Neuron (in vitro differentiated cells): Measurements from ENCODE around the gene BSDC1.

Experiments
- H2AFZ ChIP-seq: one replicate; pipeline ENCODE4 v1.6.1; 2013; ENCODE audit warnings: low read depth, mild to moderate bottlenecking, inconsistent platforms, low read length, moderate library complexity
- H3K27me3 ChIP-seq: one replicate; pipeline ENCODE4 v1.6.1; 2013; ENCODE audit warnings: low read length; ENCODE audit not compliant: insufficient read depth
- H3K36me3 ChIP-seq: one replicate; pipeline ENCODE4 v1.6.1; 2013; ENCODE audit warnings: low read length; ENCODE audit not compliant: insufficient read depth
- H3K4me1 ChIP-seq: one replicate; pipeline ENCODE4 v1.6.1; 2013; ENCODE audit warnings: low read length; ENCODE audit not compliant: insufficient read depth
- H3K4me3 ChIP-seq: 2 replicates; pipeline ENCODE4 v1.5.1; 2013; ENCODE audit warnings: mild to moderate bottlenecking, low read length, moderate library complexity
- H3K9me3 ChIP-seq: one replicate; pipeline ENCODE4 v1.6.1; 2013; ENCODE audit warnings: low read length

The BSDC1 gene

GRCh38 chr1:32335535-32335789 is 58.8 kb downstream of the BSDC1 start:
- peaks cover 46% of the 10 kb centered on the region for H3K4me1 ChIP-seq
- H2AFZ ChIP-seq, result no peak overlapping the region
- H3K36me3 ChIP-seq, result peaks cover 36% of the 10 kb centered on the region
- no peaks in the 10 kb centered on the region for H3K27me3 ChIP-seq
- H3K9me3 ChIP-seq, result no peaks in the 10 kb centered on the region
- H3K4me3 ChIP-seq, result peak overlapping the region; percentile 58

GRCh38 chr1:32334864-32335534 is 59.2 kb downstream of the BSDC1 start:
- peaks cover 46% of the 10 kb centered on the region for H3K4me1 ChIP-seq
- peaks cover 40% of the 10 kb centered on the region for H3K36me3 ChIP-seq
- H2AFZ ChIP-seq, result no peak overlapping the region
- H3K9me3 ChIP-seq, result no peaks in the 10 kb centered on the region
- H3K4me3 ChIP-seq, result peak overlapping the region; percentile 58
- no peaks in the 10 kb centered on the region for H3K27me3 ChIP-seq

GRCh38 chr1:32334274-32334861 is 59.9 kb downstream of the BSDC1 start:
- H2AFZ ChIP-seq, result no peak overlapping the region
- no peaks in the 10 kb centered on the region for H3K9me3 ChIP-seq
- peaks cover 46% of the 10 kb centered on the region for H3K4me1 ChIP-seq
- H3K27me3 ChIP-seq, result no peaks in the 10 kb centered on the region
- H3K36me3 ChIP-seq, result peaks cover 45% of the 10 kb centered on the region
- H3K4me3 ChIP-seq, result peak overlapping the region; percentile 58

GRCh38 chr1:32333251-32333963 is 60.8 kb downstream of the BSDC1 start:
- H3K27me3 ChIP-seq, result no peaks in the 10 kb centered on the region
- H3K4me1 ChIP-seq, result peaks cover 39% of the 10 kb centered on the region
- H3K36me3 ChIP-seq, result peaks cover 54% of the 10 kb centered on the region
- H3K9me3 ChIP-seq, result no peaks in the 10 kb centered on the region
- peak overlapping the region; percentile 58 for H3K4me3 ChIP-seq
- H2AFZ ChIP-seq, result no peak overlapping the region

GRCh38 chr1:32332290-32333079 is 61.8 kb downstream of the BSDC1 start:
- no peaks in the 10 kb centered on the region for H3K27me3 ChIP-seq
- peaks cover 30% of the 10 kb centered on the region for H3K4me1 ChIP-seq
- no peak overlapping the region for H3K4me3 ChIP-seq
- no peak overlapping the region for H2AFZ ChIP-seq
- no peaks in the 10 kb centered on the region for H3K9me3 ChIP-seq
- H3K36me3 ChIP-seq, result peaks cover 61% of the 10 kb centered on the region

- Histone ChIP-seq H2AFZ (no peak overlapping the region), H3K27me3 (no peaks in the 10 kb centered on the region), H3K36me3 (peaks cover 69% of the 10 kb centered on the region), H3K4me3 (no peak overlapping the region), H3K9me3 (no peaks in the 10 kb centered on the region), H3K4me1 (peaks cover 21% of the 10 kb centered on the region)
Measured at GRCh38 chr1:32331549-32331948, 62.7 kb downstream of the BSDC1 start.

- no peak overlapping the region for H3K4me3 ChIP-seq
- H3K27me3 ChIP-seq, result no peaks in the 10 kb centered on the region
- H2AFZ ChIP-seq, result no peak overlapping the region
- H3K36me3 ChIP-seq, result peaks cover 69% of the 10 kb centered on the region
- peaks cover 17% of the 10 kb centered on the region for H3K4me1 ChIP-seq
- H3K9me3 ChIP-seq, result no peaks in the 10 kb centered on the region
Measured at GRCh38 chr1:32330558-32331151, 63.6 kb downstream of the BSDC1 start.

- H2AFZ ChIP-seq, result no peak overlapping the region
- H3K9me3 ChIP-seq, result no peaks in the 10 kb centered on the region
- H3K4me3 ChIP-seq, result no peak overlapping the region
- H3K27me3 ChIP-seq, result no peaks in the 10 kb centered on the region
- peaks cover 17% of the 10 kb centered on the region for H3K4me1 ChIP-seq
- H3K36me3 ChIP-seq, result peaks cover 74% of the 10 kb centered on the region
Measured at GRCh38 chr1:32329931-32330466, 64.2 kb downstream of the BSDC1 start.

- Histone ChIP-seq H3K4me1 (no peaks in the 10 kb centered on the region), H3K4me3 (no peak overlapping the region), H2AFZ (no peak overlapping the region), H3K36me3 (peaks cover 63% of the 10 kb centered on the region), H3K9me3 (no peaks in the 10 kb centered on the region), H3K27me3 (no peaks in the 10 kb centered on the region)
Measured at GRCh38 chr1:32327204-32327603, 67.0 kb downstream of the BSDC1 start.

- H3K4me3 ChIP-seq, result no peak overlapping the region
- no peaks in the 10 kb centered on the region for H3K4me1 ChIP-seq
- no peak overlapping the region for H2AFZ ChIP-seq
- H3K27me3 ChIP-seq, result no peaks in the 10 kb centered on the region
- H3K9me3 ChIP-seq, result no peaks in the 10 kb centered on the region
- H3K36me3 ChIP-seq, result peaks cover 52% of the 10 kb centered on the region
Measured at GRCh38 chr1:32321712-32322291, 72.4 kb downstream of the BSDC1 start.

- no peak overlapping the region for H2AFZ ChIP-seq
- H3K9me3 ChIP-seq, result no peaks in the 10 kb centered on the region
- H3K4me1 ChIP-seq, result no peaks in the 10 kb centered on the region
- no peak overlapping the region for H3K4me3 ChIP-seq
- H3K27me3 ChIP-seq, result no peaks in the 10 kb centered on the region
- H3K36me3 ChIP-seq, result peaks cover 37% of the 10 kb centered on the region
Measured at GRCh38 chr1:32318127-32318869, 75.9 kb downstream of the BSDC1 start.

- H3K4me1 ChIP-seq, result no peaks in the 10 kb centered on the region
- no peaks in the 10 kb centered on the region for H3K9me3 ChIP-seq
- H2AFZ ChIP-seq, result no peak overlapping the region
- peaks cover 32% of the 10 kb centered on the region for H3K36me3 ChIP-seq
- no peaks in the 10 kb centered on the region for H3K27me3 ChIP-seq
- no peak overlapping the region for H3K4me3 ChIP-seq
Measured at GRCh38 chr1:32316903-32317277, 77.4 kb downstream of the BSDC1 start.
